Measurements from ENCODE around the gene GGTLC2. TPM values are rescaled to one million over a fixed set of nuclear protein-coding genes. Genes with fewer than 3 reads are reported as not detected.
A peak's percentile ranks its signal among the peaks of the same experiment; 100 is the strongest.
"Not testable (repeated sequence)": the region's sequence is repeated elsewhere in the genome, so short reads cannot be mapped to it uniquely, and the experiment has no call there.

GGTLC2 gene
- total and polyA plus RNA-seq, 7 experiments from 2014 or later, result not detected

DNA sequence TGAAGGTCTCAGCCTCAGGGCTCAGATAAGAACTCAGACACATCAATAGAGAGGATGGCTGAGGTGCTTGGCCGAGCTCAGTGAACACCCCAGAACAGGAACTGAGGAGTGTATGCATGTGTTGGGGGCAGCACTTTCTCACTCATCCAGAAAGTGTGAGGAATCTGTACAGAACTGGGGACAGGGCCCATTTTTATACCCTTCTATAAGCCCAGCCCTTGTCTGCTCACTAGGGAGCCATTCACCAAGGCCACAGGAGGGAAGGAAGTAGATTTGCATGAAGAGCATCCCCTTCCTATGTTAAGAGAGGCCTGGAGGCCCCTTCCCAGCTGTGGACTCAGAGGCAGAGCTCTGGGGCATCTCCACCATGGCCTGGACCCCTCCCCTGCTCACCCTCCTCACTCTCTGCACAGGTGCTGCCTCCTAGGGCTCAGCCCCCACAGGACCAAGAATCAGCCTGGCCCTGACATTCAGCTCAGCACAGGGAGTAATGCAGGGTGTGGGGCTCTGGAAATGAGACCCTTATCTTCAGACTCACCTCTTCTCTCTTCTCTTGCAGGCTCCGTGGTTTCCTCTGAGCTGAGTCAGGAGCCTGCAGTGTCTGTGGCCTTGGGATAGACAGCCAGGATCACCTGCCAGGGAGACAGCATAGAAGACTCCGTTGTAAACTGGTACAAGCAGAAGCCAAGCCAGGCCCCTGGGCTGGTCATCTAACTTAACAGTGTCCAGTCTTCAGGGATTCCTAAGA is 39.9 kb upstream of the GGTLC2 start:
- Histone ChIP-seq H3K4me1 (ENCODE audit: control insufficient read depth in 2 of 2, insufficient read depth in 2 of 2, low read length in 2 of 2) (no peaks in the 10 kb centered on the region), H3K27me3 (ENCODE audit: control insufficient read depth in 2 of 2, insufficient read depth in 2 of 2, low read length in 2 of 2) (no peaks in the 10 kb centered on the region), H3K4me3 (ENCODE audit: low read length) (no peak overlapping the region), H3K27ac (ENCODE audit: low read depth, low read length) (no peak overlapping the region), H3K36me3 (ENCODE audit: control insufficient read depth in 2 of 3, insufficient read depth in 3 of 3, low read length in 3 of 3) (no peaks in the 10 kb centered on the region), H3K9me3 (ENCODE audit: control insufficient read depth in 2 of 3, low read length in 3 of 3) (no peaks in the 10 kb centered on the region)
- intact Hi-C loops (cut with micrococcal nuclease), result no loop called here
- Mint-ChIP-seq H3K4me1 (no peaks in the 10 kb centered on the region), H3K9me3 (peaks cover 0 to 4% (median 0%) of the 10 kb centered on the region in 11 donors), H3K27me3 (peaks cover 0 to 17% (median 3%) of the 10 kb centered on the region in 5 donors), H3K36me3 (no peaks in the 10 kb centered on the region), H3K4me3 (no peak overlapping the region), H3K27ac (no peak overlapping the region)
- ATAC-seq (no peak), DNase-seq (no peak)
- POLR2A ChIA-PET, result no interaction called here
- CTCF ChIA-PET, result interaction anchor here (1.3 kb wide), 1 partner anchor 355 kb away, joined by 3 read pairs; no protein-coding TSS in a partner anchor

DNA sequence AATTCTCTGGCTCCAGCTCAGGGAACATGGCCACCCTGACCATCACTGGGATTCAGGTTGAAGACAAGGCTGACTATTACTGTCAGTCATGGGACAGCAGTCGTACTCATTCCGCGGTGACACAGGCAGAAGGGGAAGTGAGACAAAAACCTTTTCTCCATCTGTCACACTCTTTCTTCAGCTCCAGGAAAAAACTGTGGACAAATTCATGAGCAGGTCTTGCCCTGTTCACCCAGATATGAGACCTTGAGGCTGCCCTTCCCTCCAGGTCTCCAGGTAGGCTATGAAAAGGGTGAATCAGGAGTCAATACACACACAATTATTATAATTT is 39.4 kb upstream of the GGTLC2 start:
- intact Hi-C loops (cut with micrococcal nuclease), result no loop called here
- H3K27ac Mint-ChIP-seq, result no peak overlapping the region
- Histone ChIP-seq H3K36me3 (ENCODE audit: control insufficient read depth in 2 of 3, insufficient read depth in 3 of 3, low read length in 3 of 3) (no peaks in the 10 kb centered on the region), H3K4me1 (ENCODE audit: control insufficient read depth in 2 of 2, insufficient read depth in 2 of 2, low read length in 2 of 2) (no peaks in the 10 kb centered on the region), H3K9me3 (ENCODE audit: control insufficient read depth in 2 of 3, low read length in 3 of 3) (no peaks in the 10 kb centered on the region), H3K4me3 (ENCODE audit: low read length) (no peak overlapping the region), H3K27ac (ENCODE audit: low read depth, low read length) (no peak overlapping the region), H3K27me3 (ENCODE audit: control insufficient read depth in 2 of 2, insufficient read depth in 2 of 2, low read length in 2 of 2) (no peaks in the 10 kb centered on the region)
- H3K9me3 Mint-ChIP-seq, result peaks cover 0 to 4% (median 0%) of the 10 kb centered on the region in 11 donors
- POLR2A ChIA-PET, result no interaction called here
- H3K4me1 Mint-ChIP-seq, result no peaks in the 10 kb centered on the region
- H3K27me3 Mint-ChIP-seq, result peaks cover 0 to 19% (median 3%) of the 10 kb centered on the region in 5 donors
- DNase-seq, result no peak
- no peaks in the 10 kb centered on the region for H3K36me3 Mint-ChIP-seq
- no peak for ATAC-seq
- CTCF ChIA-PET, result interaction anchor here (1.3 kb wide), 1 partner anchor 355 kb away, joined by 3 read pairs; no protein-coding TSS in a partner anchor
- no peak overlapping the region for H3K4me3 Mint-ChIP-seq

DNA sequence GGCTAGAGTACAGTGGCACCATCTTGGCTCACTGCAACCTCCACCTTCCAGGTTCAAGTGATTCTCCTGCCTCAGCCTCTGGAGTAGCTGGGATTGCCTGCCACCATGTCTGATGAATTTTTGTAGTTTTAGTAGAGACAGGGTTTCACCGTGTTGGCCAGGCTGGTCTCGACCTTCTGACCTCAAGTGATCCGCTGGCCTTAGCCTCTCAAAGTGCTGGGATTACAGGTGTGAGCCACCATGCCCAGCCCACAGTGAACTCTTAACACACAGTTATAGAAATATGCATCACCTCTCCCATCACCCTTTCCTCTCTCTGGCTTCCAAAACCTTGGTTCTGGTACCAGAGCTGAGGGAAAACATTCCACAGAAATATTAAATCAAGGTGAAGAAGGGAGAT is 36.4 kb upstream of the GGTLC2 start:
- H3K27me3 ChIP-seq (ENCODE audit: control insufficient read depth in 2 of 2, insufficient read depth in 2 of 2, low read length in 2 of 2); H3K27ac ChIP-seq (ENCODE audit: low read depth, low read length); intact Hi-C loops (cut with micrococcal nuclease); DNase-seq; H3K4me1 ChIP-seq (ENCODE audit: control insufficient read depth in 2 of 2, insufficient read depth in 2 of 2, low read length in 2 of 2); H3K4me1 Mint-ChIP-seq; H3K27ac Mint-ChIP-seq; H3K9me3 ChIP-seq (ENCODE audit: control insufficient read depth in 2 of 3, low read length in 3 of 3); CTCF ChIA-PET; H3K36me3 ChIP-seq (ENCODE audit: control insufficient read depth in 2 of 3, insufficient read depth in 3 of 3, low read length in 3 of 3); H3K9me3 Mint-ChIP-seq; H3K4me3 ChIP-seq (ENCODE audit: low read length); H3K4me3 Mint-ChIP-seq; ATAC-seq; POLR2A ChIA-PET; H3K36me3 Mint-ChIP-seq: not testable (repeated sequence)
- peaks cover 0 to 20% (median 0%) of the 10 kb centered on the region in 5 donors for H3K27me3 Mint-ChIP-seq

DNA sequence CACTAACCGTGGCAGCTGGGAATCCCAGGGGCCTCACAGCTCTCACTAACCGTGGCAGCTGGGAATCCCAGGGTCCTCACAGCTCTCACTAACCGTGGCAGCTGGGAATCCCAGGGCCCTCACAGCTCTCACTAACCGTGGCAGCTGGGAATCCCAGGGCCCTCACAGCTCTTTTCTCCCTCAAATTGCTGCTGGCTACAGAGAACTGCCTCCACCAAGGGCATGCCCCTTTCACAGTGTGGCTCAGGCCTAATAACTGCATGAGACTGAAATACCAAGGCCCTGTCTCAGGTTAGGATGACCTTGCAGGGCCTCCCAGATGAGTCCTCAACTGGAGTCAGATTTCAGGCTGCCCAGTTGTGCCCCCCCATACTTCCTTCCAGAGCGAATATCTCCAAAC is 35.1 kb upstream of the GGTLC2 start:
- Mint-ChIP-seq H3K27ac (no peak overlapping the region), H3K27me3 (peaks cover 0 to 21% (median 0%) of the 10 kb centered on the region in 5 donors), H3K9me3 (peaks cover 0 to 4% (median 0%) of the 10 kb centered on the region in 11 donors), H3K36me3 (no peaks in the 10 kb centered on the region), H3K4me1 (no peaks in the 10 kb centered on the region), H3K4me3 (no peak overlapping the region)
- Histone ChIP-seq H3K27me3 (ENCODE audit: control insufficient read depth in 2 of 2, insufficient read depth in 2 of 2, low read length in 2 of 2) (no peaks in the 10 kb centered on the region), H3K9me3 (ENCODE audit: control insufficient read depth in 2 of 3, low read length in 3 of 3) (no peaks in the 10 kb centered on the region), H3K4me3 (ENCODE audit: low read length) (no peak overlapping the region), H3K27ac (ENCODE audit: low read depth, low read length) (no peak overlapping the region), H3K36me3 (ENCODE audit: control insufficient read depth in 2 of 3, insufficient read depth in 3 of 3, low read length in 3 of 3) (no peaks in the 10 kb centered on the region), H3K4me1 (ENCODE audit: control insufficient read depth in 2 of 2, insufficient read depth in 2 of 2, low read length in 2 of 2) (no peaks in the 10 kb centered on the region)
- ChIA-PET CTCF (no interaction called here), POLR2A (no interaction called here)
- DNase-seq (no peak), ATAC-seq (no peak)
- intact Hi-C loops (cut with micrococcal nuclease), result no loop called here

DNA sequence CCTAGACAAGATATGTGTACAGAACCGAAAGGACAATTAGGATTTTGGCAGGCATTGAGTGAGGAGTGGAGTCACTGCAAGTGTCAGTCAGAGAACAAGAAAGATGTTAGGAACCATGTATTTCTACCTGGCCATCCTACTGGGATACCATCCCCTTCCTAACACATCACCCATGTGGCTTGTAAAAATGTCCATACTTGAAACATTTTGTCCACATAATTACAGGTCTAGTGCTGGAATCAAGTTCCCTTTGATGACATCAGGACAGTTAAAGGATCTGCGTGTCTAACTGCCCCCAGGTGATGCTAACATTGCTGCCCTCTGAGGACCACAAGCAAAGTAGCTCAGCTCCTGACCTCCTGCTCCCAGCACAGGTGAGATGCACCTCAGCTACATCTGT is 31.9 kb upstream of the GGTLC2 start:
- no peak for DNase-seq
- H3K36me3 ChIP-seq (ENCODE audit: control insufficient read depth in 2 of 3, insufficient read depth in 3 of 3, low read length in 3 of 3), result no peaks in the 10 kb centered on the region
- POLR2A ChIA-PET, result no interaction called here
- no peak overlapping the region for H3K4me3 ChIP-seq (ENCODE audit: low read length)
- H3K4me1 ChIP-seq (ENCODE audit: control insufficient read depth in 2 of 2, insufficient read depth in 2 of 2, low read length in 2 of 2), result no peaks in the 10 kb centered on the region
- H3K36me3 Mint-ChIP-seq, result no peaks in the 10 kb centered on the region
- peaks cover 0 to 12% (median 6%) of the 10 kb centered on the region in 7 donors for H3K4me1 Mint-ChIP-seq
- peaks cover 0 to 2% (median 0%) of the 10 kb centered on the region in 11 donors for H3K9me3 Mint-ChIP-seq
- intact Hi-C loops (cut with micrococcal nuclease), result no loop called here
- H3K27me3 ChIP-seq (ENCODE audit: control insufficient read depth in 2 of 2, insufficient read depth in 2 of 2, low read length in 2 of 2), result no peaks in the 10 kb centered on the region
- no peaks in the 10 kb centered on the region for H3K9me3 ChIP-seq (ENCODE audit: control insufficient read depth in 2 of 3, low read length in 3 of 3)
- H3K27me3 Mint-ChIP-seq, result peaks cover 5 to 14% (median 7%) of the 10 kb centered on the region in 5 donors
- no peak for ATAC-seq
- CTCF ChIA-PET, result no interaction called here
- no peak overlapping the region for H3K27ac ChIP-seq (ENCODE audit: low read depth, low read length)
- H3K27ac Mint-ChIP-seq, result no peak overlapping the region
- H3K4me3 Mint-ChIP-seq, result no peak overlapping the region

DNA sequence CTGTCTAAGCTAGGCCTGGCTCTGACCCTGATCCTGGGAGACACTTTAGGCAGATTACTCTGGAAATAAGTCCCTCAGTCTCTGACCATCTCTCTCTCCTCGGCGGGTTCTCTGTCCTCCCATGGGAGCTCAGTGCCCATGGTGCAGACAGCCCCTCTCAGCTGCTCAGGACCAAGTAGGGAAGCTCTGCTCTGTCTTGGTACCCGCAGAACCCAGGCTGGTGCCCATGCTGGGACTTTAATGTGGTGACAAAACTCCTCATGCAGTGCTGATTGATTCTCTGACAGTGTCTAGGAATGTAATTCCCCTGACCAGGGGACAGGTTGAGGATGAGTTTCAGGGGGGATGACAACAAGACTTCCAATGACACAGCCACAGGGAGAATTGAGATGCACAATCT is 30.3 kb upstream of the GGTLC2 start:
- CTCF ChIA-PET, result no interaction called here

DNA sequence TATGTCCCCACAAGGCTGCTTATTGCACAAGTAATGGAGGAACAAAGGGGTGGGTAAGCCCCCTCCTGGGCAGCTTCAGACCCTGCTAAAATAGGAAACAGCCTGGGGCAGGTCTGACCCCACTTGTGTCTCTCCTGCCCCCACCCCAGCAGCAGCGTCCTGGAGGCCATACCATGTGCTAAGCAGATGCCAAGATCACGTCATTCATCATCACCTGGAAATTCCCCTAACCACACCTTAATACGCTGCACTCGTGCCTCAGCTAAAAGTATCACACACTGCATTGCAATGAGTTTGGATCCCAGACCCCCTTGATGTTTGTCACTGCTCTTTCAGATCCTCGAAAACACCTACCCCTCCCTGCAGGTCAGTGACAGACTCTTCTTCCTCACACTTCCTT is 27.8 kb upstream of the GGTLC2 start:
- Mint-ChIP-seq H3K4me3 (peak overlapping the region in 1 of 10 donors; percentile 11), H3K9me3 (no peaks in the 10 kb centered on the region), H3K27ac (peak overlapping the region in 1 of 9 donors; percentile 40), H3K27me3 (peaks cover 5 to 12% (median 6%) of the 10 kb centered on the region in 5 donors), H3K36me3 (no peaks in the 10 kb centered on the region), H3K4me1 (peaks cover 0 to 12% (median 6%) of the 10 kb centered on the region in 7 donors)
- DNase-seq (peak in 1 of 9 donors; percentile 7), ATAC-seq (peak; percentile 77)
- H3K9me3 ChIP-seq (ENCODE audit: control insufficient read depth in 2 of 3, low read length in 3 of 3), result no peaks in the 10 kb centered on the region
- no peaks in the 10 kb centered on the region for H3K27me3 ChIP-seq (ENCODE audit: control insufficient read depth in 2 of 2, insufficient read depth in 2 of 2, low read length in 2 of 2)
- CTCF ChIA-PET, result no interaction called here
- no peak overlapping the region for H3K4me3 ChIP-seq (ENCODE audit: low read length)
- no peak overlapping the region for H3K27ac ChIP-seq (ENCODE audit: low read depth, low read length)
- POLR2A ChIA-PET, result no interaction called here
- intact Hi-C loops (cut with micrococcal nuclease), result no loop called here
- no peaks in the 10 kb centered on the region for H3K4me1 ChIP-seq (ENCODE audit: control insufficient read depth in 2 of 2, insufficient read depth in 2 of 2, low read length in 2 of 2)
- no peaks in the 10 kb centered on the region for H3K36me3 ChIP-seq (ENCODE audit: control insufficient read depth in 2 of 3, insufficient read depth in 3 of 3, low read length in 3 of 3)

More for the DNA sequence above, 30.3 kb upstream of the GGTLC2 start:
- Histone ChIP-seq H3K27ac (ENCODE audit: low read depth, low read length) (no peak overlapping the region), H3K9me3 (ENCODE audit: control insufficient read depth in 2 of 3, low read length in 3 of 3) (no peaks in the 10 kb centered on the region), H3K27me3 (ENCODE audit: control insufficient read depth in 2 of 2, insufficient read depth in 2 of 2, low read length in 2 of 2) (no peaks in the 10 kb centered on the region), H3K4me3 (ENCODE audit: low read length) (no peak overlapping the region), H3K36me3 (ENCODE audit: control insufficient read depth in 2 of 3, insufficient read depth in 3 of 3, low read length in 3 of 3) (no peaks in the 10 kb centered on the region), H3K4me1 (ENCODE audit: control insufficient read depth in 2 of 2, insufficient read depth in 2 of 2, low read length in 2 of 2) (no peaks in the 10 kb centered on the region)
- Mint-ChIP-seq H3K9me3 (peaks cover 0 to 2% (median 0%) of the 10 kb centered on the region in 11 donors), H3K27me3 (peaks cover 5 to 12% (median 7%) of the 10 kb centered on the region in 5 donors), H3K4me1 (peaks cover 0 to 12% (median 6%) of the 10 kb centered on the region in 7 donors), H3K36me3 (no peaks in the 10 kb centered on the region), H3K27ac (peak overlapping the region in 1 of 9 donors; percentile 7), H3K4me3 (no peak overlapping the region)
- POLR2A ChIA-PET, result no interaction called here
- DNase-seq (no peak), ATAC-seq (no peak)
- intact Hi-C loops (cut with micrococcal nuclease), result no loop called here

All from naive thymus-derived CD4-positive, alpha-beta T cell (primary cell).